ENCODE measurements around the gene AFF4.
A peak's percentile ranks its signal among the peaks of the same experiment; 100 is the strongest.

AFF4 gene

GRCh38 chr5:132826424-132827082 lies 136.9 kb downstream of the AFF4 start:
- H3K4me3 ChIP-seq (ENCODE audit: low read length), result no peak overlapping the region
- TF ChIP-seq ZNF274 (IDR thresholded peaks at IDR 0.05; ENCODE audit: low read depth, low read length), result no peak

GRCh38 chr5:132825834-132826391 lies 137.5 kb downstream of the AFF4 start:
- TF ChIP-seq ZNF274 (IDR thresholded peaks at IDR 0.05; ENCODE audit: low read depth, low read length), result no peak
- peak overlapping the region; percentile 17; the same call in 1 of the 2 replicates for H3K4me3 ChIP-seq (ENCODE audit: low read length)

Data from GM08714 (cell line).